ENCODE measurements around the gene STK38L. TPM values are rescaled to one million over a fixed set of nuclear protein-coding genes. Genes with fewer than 3 reads are reported as not detected.

STK38L gene
- total RNA-seq, 1 donor from 2014 or later: 36.0 TPM

DNA sequence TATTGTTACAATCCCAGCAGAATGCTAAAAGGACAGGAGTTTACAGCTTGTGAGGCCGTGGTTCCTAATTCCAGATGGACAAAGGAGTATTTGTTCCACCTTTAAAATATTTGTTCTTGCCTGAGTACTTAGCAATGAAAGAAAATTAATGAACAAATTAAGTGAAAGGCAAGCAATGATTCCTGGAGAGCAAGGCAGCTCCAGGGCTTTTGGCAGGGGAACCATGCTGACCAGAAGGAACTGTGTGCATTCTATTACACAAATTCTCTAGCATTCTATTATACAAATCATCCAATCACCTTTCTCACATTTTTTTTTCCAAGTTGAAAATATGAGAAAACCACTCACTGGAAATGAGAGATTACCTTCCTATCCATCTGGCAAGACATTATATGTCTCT lies 86.8 kb downstream of the STK38L start:
- intact Hi-C loops (cut with DNase I): no loop called here

GRCh38 chr12:27331291-27331926 lies 87.3 kb downstream of the STK38L start:
- Histone ChIP-seq H3K9me3 (no peaks in the 10 kb centered on the region), H3K27me3 (peaks cover 12% of the 10 kb centered on the region), H3K27ac (no peak overlapping the region), H3K4me1 (peaks cover 16% of the 10 kb centered on the region), H3K36me3 (no peaks in the 10 kb centered on the region), H3K4me3 (no peak overlapping the region)
- peak; percentile 53 for ATAC-seq
- DNase-seq: no peak
- TF ChIP-seq CTCF (IDR thresholded peaks at IDR 0.05): no peak
- intact Hi-C loops (cut with DNase I): no loop called here

More for the DNA sequence above, 86.8 kb downstream of the STK38L start:
- H3K4me1 ChIP-seq: peaks cover 16% of the 10 kb centered on the region
- no peak for DNase-seq
- no peaks in the 10 kb centered on the region for H3K9me3 ChIP-seq
- H3K4me3 ChIP-seq: no peak overlapping the region
- no peak for TF ChIP-seq CTCF (IDR thresholded peaks at IDR 0.05)
- H3K36me3 ChIP-seq: no peaks in the 10 kb centered on the region
- no peak for ATAC-seq
- no peak overlapping the region for H3K27ac ChIP-seq
- peaks cover 12% of the 10 kb centered on the region for H3K27me3 ChIP-seq

- Histone ChIP-seq H3K9me3 (no peaks in the 10 kb centered on the region), H3K4me1 (peaks cover 16% of the 10 kb centered on the region), H3K36me3 (no peaks in the 10 kb centered on the region), H3K4me3 (no peak overlapping the region), H3K27me3 (peaks cover 12% of the 10 kb centered on the region), H3K27ac (no peak overlapping the region)
- DNase-seq: no peak
- intact Hi-C loops (cut with DNase I): no loop called here
- no peak for ATAC-seq
- no peak for TF ChIP-seq CTCF (IDR thresholded peaks at IDR 0.05)
Measured at GRCh38 chr12:27331927-27332324, 87.8 kb downstream of the STK38L start.

- intact Hi-C loops (cut with DNase I): no loop called here
- peak overlapping the region; percentile 71 for H3K4me3 ChIP-seq
- no peak overlapping the region for H3K27ac ChIP-seq
- ATAC-seq (no peak), DNase-seq (no peak)
- peaks cover 16% of the 10 kb centered on the region for H3K4me1 ChIP-seq
- H3K9me3 ChIP-seq: no peaks in the 10 kb centered on the region
- H3K27me3 ChIP-seq: peaks cover 12% of the 10 kb centered on the region
- H3K36me3 ChIP-seq: no peaks in the 10 kb centered on the region
- no peak for TF ChIP-seq CTCF (IDR thresholded peaks at IDR 0.05)
Measured at GRCh38 chr12:27332407-27332713, 88.3 kb downstream of the STK38L start.

DNA sequence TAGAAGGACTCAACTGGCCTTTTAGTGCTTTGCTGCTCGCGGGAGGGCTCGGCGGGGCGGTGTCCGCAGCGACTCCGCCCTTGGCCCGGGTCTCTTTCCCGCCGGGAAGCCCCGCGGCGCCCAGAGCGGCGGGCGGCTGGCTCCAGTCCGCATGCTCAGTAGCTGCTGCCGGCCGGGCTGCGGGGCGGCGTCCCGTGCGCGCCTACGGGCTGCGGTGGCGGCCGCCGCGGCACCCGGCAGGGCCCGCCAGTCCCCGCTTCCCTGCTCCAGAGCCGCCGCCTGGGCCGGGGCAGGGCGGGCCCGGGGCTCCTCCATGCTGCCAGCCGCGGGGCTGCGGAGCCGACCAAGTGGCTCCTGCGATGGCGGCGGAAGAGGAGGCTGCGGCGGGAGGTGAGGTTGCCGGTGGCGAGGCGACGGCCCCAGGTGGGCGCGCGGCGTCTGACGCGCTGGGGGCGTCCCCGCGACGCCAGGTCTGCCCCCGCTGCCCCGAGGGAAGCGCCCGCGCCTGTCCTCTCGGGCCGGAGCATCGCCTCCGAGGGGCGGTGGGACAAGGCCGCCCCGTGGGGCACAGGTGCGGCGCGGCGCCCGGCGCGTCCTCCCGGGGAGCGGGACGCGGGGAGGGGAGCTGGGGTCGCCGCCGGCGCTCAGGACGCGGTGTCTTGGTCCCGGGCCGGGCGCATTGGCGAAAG lies 88.8 kb downstream of the STK38L start, which contains the start of gene BMAL2:
BMAL2 (plus strand) TSS at position 123 of the 689 bp plus-strand sequence; CDS start at position 360, 237 bp downstream.
- peaks cover 16% of the 10 kb centered on the region for H3K4me1 ChIP-seq
- intact Hi-C loops (cut with DNase I): no loop called here
- no peak for TF ChIP-seq CTCF (IDR thresholded peaks at IDR 0.05)
- H3K9me3 ChIP-seq: no peaks in the 10 kb centered on the region
- peaks cover 12% of the 10 kb centered on the region for H3K27me3 ChIP-seq
- no peaks in the 10 kb centered on the region for H3K36me3 ChIP-seq
- H3K27ac ChIP-seq: no peak within 1 kb of the TSS
- peak within 1 kb of the TSS; percentile 71 for H3K4me3 ChIP-seq
- ATAC-seq: peak; percentile 83
- peak; percentile 68 for DNase-seq

Data from upper lobe of right lung (tissue), 1 donor.